WERI-Rb-1 (cell line): ENCODE measurements around the gene TBC1D5.

Experiments used
- DNase-seq: peaks from one replicate; pipeline ENCODE4 v3.0.0-alpha.2; 2020
- H3K27ac ChIP-seq: fragments of 250-450 bp; sonication (Bioruptor Pico); 2 replicates; pipeline ENCODE4 v1.5.1; 2020; ENCODE audit warnings: mild to moderate bottlenecking, moderate library complexity
- H3K27me3 ChIP-seq: fragments of 250-450 bp; sonication (Bioruptor Pico); 2 replicates; pipeline ENCODE4 v1.5.1; 2021; ENCODE audit warnings: mild to moderate bottlenecking, low read depth, moderate library complexity; ENCODE audit not compliant: insufficient read depth, severe bottlenecking
- H3K36me3 ChIP-seq: fragments of 250-450 bp; sonication (Bioruptor Pico); 2 replicates; pipeline ENCODE4 v1.5.1; 2020; ENCODE audit warnings: mild to moderate bottlenecking, moderate library complexity
- H3K4me3 ChIP-seq: 2 replicates; pipeline ENCODE4 v1.5.1; 2011; ENCODE audit warnings: low read depth, mild to moderate bottlenecking, control low read depth, low read length
- H3K9me3 ChIP-seq: fragments of 250-450 bp; sonication (Bioruptor Pico); 2 replicates; pipeline ENCODE4 v1.5.1; 2021; ENCODE audit warnings: mild to moderate bottlenecking, moderate library complexity; ENCODE audit not compliant: severe bottlenecking
- TF ChIP-seq, protein P1 (sequence below): IDR thresholded peaks from 2 replicates; pipeline ENCODE4 v1.5.1; 2011; ENCODE audit warnings: low read depth, mild to moderate bottlenecking, control low read depth, inconsistent platforms, low read length

The TBC1D5 gene

DNA sequence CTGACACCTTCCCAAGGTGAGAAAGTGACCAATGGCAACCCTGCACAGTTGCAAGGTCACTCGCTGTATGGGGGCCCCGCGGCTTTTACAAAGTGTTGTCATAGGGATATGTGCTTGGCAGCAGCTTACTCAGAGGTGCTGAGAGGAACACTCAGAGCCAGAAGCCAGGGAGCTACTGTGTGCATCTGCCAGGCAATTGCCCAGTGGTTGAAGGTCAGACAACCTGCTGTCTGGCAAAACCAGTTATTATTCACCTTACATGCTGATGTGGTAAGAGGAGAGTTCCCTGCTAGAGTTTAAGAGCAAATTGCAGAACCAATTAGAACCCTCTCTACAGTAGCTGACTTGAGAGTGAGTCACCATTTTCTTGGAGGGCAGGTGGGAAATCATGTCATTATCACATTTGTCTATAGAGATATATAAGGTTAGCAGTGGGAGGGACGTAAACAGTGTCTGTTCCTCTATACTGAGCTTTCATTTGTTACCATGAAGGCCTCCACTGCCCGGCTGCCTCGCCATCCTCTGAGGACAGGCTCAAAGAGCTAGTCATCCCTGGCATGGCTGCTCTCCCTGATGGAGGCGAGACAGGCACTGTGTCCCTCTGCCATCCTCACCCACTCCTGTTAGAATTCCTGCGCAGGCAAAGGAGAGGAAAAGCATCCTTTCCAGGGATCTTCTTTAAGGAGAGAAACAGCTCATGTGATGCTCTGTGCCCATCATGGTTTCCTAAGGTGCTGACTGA lies 583.3 kb downstream of the TBC1D5 start:
- TF ChIP-seq, protein P1, sequence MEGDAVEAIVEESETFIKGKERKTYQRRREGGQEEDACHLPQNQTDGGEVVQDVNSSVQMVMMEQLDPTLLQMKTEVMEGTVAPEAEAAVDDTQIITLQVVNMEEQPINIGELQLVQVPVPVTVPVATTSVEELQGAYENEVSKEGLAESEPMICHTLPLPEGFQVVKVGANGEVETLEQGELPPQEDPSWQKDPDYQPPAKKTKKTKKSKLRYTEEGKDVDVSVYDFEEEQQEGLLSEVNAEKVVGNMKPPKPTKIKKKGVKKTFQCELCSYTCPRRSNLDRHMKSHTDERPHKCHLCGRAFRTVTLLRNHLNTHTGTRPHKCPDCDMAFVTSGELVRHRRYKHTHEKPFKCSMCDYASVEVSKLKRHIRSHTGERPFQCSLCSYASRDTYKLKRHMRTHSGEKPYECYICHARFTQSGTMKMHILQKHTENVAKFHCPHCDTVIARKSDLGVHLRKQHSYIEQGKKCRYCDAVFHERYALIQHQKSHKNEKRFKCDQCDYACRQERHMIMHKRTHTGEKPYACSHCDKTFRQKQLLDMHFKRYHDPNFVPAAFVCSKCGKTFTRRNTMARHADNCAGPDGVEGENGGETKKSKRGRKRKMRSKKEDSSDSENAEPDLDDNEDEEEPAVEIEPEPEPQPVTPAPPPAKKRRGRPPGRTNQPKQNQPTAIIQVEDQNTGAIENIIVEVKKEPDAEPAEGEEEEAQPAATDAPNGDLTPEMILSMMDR = no peak
- no peak overlapping the region for H3K27ac ChIP-seq
- H3K4me3 ChIP-seq = no peak overlapping the region
- no peaks in the 10 kb centered on the region for H3K27me3 ChIP-seq
- H3K9me3 ChIP-seq = no peaks in the 10 kb centered on the region
- DNase-seq = no peak
- no peaks in the 10 kb centered on the region for H3K36me3 ChIP-seq

DNA sequence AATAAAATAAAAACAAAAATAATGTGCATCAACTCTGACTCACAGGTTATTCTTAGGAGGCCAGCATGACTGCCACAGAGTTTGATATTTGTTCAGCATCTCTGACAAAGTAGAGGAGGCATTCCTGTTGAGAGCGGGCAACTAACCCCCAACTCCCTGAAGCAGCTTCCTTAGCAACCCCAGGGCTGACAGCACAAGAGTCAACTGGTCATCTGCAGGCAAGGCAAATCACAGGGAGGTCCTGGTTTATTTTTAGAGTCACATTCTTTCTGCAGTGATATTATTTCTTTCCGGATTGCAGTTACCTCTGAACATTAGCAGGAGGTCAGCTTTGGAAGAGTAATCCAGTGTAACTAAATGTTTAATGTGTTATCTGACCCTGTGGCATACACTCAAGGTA lies 584.7 kb downstream of the TBC1D5 start:
- TF ChIP-seq, protein P1 = no peak
- DNase-seq = no peak
- H3K27me3 ChIP-seq = no peaks in the 10 kb centered on the region

DNA sequence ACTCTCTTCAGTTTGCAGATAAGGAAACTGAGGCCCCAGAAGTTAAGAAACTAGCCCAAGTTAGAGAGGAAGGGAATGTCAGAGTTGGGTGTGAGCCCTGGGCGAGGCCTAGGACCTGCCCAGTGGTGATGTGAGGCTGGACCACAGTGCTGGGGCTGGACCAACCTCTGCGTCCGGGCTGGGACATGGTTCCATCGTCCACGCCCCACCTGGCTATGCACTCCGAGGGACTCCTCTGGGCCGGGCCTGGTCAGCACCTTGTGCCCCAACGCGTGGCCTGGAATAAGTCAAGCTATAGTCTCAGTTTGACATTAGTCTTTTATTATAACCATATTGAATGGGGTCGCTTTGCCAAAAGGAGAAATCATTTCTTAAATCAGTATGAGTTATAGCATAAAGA lies 585.6 kb downstream of the TBC1D5 start:
- no peaks in the 10 kb centered on the region for H3K36me3 ChIP-seq
- peaks cover 2% of the 10 kb centered on the region for H3K9me3 ChIP-seq
- no peak overlapping the region for H3K27ac ChIP-seq
- DNase-seq = no peak
- no peak overlapping the region for H3K4me3 ChIP-seq
- TF ChIP-seq, protein P1 = no peak
- no peaks in the 10 kb centered on the region for H3K27me3 ChIP-seq

More for the DNA sequence above, 584.7 kb downstream of the TBC1D5 start:
- Histone ChIP-seq H3K9me3 (peaks cover 2% of the 10 kb centered on the region), H3K27ac (no peak overlapping the region), H3K36me3 (no peaks in the 10 kb centered on the region), H3K4me3 (no peak overlapping the region)

DNA sequence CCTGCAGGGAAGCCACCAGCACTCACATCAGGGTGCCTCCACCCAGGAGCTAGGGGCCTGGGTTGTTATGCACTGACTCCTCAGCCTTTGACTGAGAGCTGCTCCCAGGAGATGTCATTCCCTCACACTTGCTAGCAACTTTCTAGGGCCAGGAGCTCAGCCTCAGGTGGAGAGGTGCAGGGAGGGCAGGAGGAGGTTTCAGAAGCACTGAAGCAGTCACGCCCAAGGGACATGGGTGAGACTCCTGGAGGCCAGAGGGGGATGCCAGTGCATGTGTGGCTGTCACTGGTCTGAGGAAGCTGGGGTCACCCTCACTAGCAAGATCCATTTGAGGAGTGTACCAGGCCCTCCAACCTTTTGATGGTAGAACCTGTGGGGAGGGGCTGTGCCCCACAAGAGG lies 586.5 kb downstream of the TBC1D5 start:
- H3K27me3 ChIP-seq = no peaks in the 10 kb centered on the region
- TF ChIP-seq, protein P1 = no peak
- no peak overlapping the region for H3K27ac ChIP-seq
- H3K36me3 ChIP-seq = no peaks in the 10 kb centered on the region
- DNase-seq = no peak
- H3K4me3 ChIP-seq = no peak overlapping the region
- H3K9me3 ChIP-seq = peaks cover 2% of the 10 kb centered on the region

DNA sequence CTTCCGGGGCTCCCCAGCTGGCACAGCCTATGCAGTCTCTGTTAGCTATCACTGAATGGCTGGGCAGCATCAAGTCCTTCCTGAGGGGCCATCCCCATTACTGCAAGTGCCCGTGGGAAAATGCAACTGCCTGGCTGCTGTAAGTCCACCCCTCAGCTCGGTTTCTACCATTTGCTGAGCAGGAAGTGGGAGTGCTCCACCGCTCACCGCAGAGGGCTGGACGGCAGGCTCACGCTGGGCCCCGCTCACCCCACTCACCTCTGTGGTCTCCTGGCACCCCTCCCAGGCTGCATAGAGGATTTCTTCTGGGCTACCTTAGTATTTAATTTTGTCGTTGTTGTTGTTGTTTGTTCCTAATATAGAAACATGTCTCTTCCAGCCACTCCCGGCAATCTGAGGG lies 587.5 kb downstream of the TBC1D5 start:
- DNase-seq = no peak
- TF ChIP-seq, protein P1 = no peak
- Histone ChIP-seq H3K36me3 (no peaks in the 10 kb centered on the region), H3K4me3 (no peak overlapping the region), H3K27ac (no peak overlapping the region), H3K27me3 (no peaks in the 10 kb centered on the region), H3K9me3 (peaks cover 2% of the 10 kb centered on the region)

DNA sequence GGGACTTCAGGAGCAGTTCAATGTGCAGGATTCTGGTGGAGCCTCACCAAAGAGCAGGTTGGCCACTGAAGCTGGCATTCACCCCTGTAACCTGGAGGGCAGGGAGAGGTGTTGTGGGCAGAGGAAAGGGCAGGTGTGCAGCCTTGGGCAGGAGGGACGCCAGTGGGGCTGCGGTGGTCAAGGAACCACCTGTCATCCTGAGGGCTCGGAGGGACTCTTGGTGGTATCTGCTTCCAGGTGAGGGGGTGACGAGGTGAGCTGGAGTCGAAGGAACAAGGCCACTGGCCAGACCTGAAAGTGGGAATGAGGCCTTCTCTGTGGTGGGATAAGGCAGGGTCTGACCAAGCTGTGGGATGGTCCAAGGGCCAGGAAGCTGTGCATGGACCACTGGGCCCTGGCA lies 588.2 kb downstream of the TBC1D5 start:
- DNase-seq = no peak
- Histone ChIP-seq H3K9me3 (peaks cover 2% of the 10 kb centered on the region), H3K27ac (no peak overlapping the region), H3K4me3 (no peak overlapping the region), H3K36me3 (no peaks in the 10 kb centered on the region), H3K27me3 (no peaks in the 10 kb centered on the region)
- TF ChIP-seq, protein P1 = no peak
